AG04450 (cell line): ENCODE measurements around the gene MPST. TPM values are rescaled to one million over a fixed set of nuclear protein-coding genes. Genes with fewer than 3 reads are reported as not detected.

Experiments
- CTCF ChIA-PET: fragments of 300-600, 350-600 bp; formaldehyde crosslinking; extraction: SDS; loops from one replicate; lab custom pipeline; 2022; ENCODE audit warnings: antibody characterized with exemption, inconsistent platforms; lab: Charles Lee
- POLR2A ChIA-PET: fragments of 350-600 bp; formaldehyde crosslinking; extraction: SDS; loops from one replicate; lab custom pipeline; 2021; ENCODE audit warnings: antibody characterized with exemption, inconsistent platforms; lab: Yijun Ruan, JAX
- DNase-seq: peaks from one replicate; pipeline ENCODE4 v3.0.0-alpha.2; 2011; ENCODE audit warnings: low read depth, low spot score
- H3K27ac ChIP-seq: one replicate; pipeline ENCODE4 v1.5.1; 2012; ENCODE audit warnings: low read depth, low read length, control low read depth
- H3K27me3 ChIP-seq: one replicate; pipeline ENCODE4 v1.6.0; 2012; ENCODE audit warnings: low read length; ENCODE audit not compliant: control insufficient read depth, insufficient read depth
- H3K4me3 ChIP-seq: 2 replicates; pipeline ENCODE4 v1.5.1; 2011; ENCODE audit warnings: mild to moderate bottlenecking, low read depth, low read length, control low read depth
- H3K9me3 ChIP-seq: 2 replicates; pipeline ENCODE4 v1.5.1; 2012; ENCODE audit warnings: low read length; ENCODE audit not compliant: control insufficient read depth, insufficient read depth
- CTCF ChIP-seq: IDR thresholded peaks from 2 replicates; pipeline ENCODE4 v1.5.1; 2011; ENCODE audit warnings: low read depth, low read length, control low read depth, inconsistent platforms
- polyA plus RNA-seq: library from polyadenylated mRNA; depleted of rRNA; stranded (reverse); fragments of >200 nt; gene quantifications from 2 replicates; pipeline ENCODE4 v1.2.3, GENCODE V29; 2011

Gene MPST
- polyA plus RNA-seq, 1 experiment, result 33.3 TPM

DNA sequence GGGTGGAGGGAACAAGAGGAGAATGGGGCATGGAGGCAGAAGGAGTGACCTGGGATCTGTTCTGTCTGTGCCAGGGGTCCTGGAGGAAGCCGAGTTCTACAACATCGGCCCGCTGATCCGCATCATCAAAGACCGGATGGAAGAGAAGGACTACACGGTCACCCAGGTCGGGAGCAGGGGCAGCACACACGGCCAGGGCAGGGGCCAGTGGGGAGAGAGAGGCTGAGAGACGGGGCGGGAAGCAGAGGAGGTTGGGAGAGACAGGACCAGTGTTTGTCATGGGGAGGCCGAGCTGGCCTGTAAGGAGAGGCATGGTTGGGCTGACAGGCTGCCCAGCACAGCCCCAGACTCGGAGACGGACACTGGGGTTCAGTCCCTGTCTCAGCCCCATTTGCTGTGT, 36.7 kb downstream of the MPST start:
- H3K9me3 ChIP-seq, result no peaks in the 10 kb centered on the region; the same call in 1 of the 2 replicates
- no peak overlapping the region for H3K4me3 ChIP-seq
- H3K27me3 ChIP-seq, result no peaks in the 10 kb centered on the region
- POLR2A ChIA-PET, result no interaction called here
- CTCF ChIA-PET, result no interaction called here
- no peak overlapping the region for H3K27ac ChIP-seq
- DNase-seq, result no peak
- TF ChIP-seq CTCF, result no peak

- no peak for TF ChIP-seq CTCF
- no peak overlapping the region for H3K4me3 ChIP-seq
- ChIA-PET POLR2A (no interaction called here), CTCF (no interaction called here)
- H3K9me3 ChIP-seq, result no peaks in the 10 kb centered on the region; the same call in 1 of the 2 replicates
- no peak overlapping the region for H3K27ac ChIP-seq
- H3K27me3 ChIP-seq, result no peaks in the 10 kb centered on the region
- DNase-seq, result no peak
Observed at GRCh38 chr22:37057226-37057625, 37.7 kb downstream of the MPST start.

- Histone ChIP-seq H3K27ac (no peak overlapping the region), H3K9me3 (no peaks in the 10 kb centered on the region; the same call in 1 of the 2 replicates), H3K27me3 (no peaks in the 10 kb centered on the region), H3K4me3 (no peak overlapping the region)
- ChIA-PET CTCF (no interaction called here), POLR2A (no interaction called here)
- TF ChIP-seq CTCF, result no peak
- no peak for DNase-seq
Observed at GRCh38 chr22:37057796-37058510, 38.4 kb downstream of the MPST start.

- no peak for DNase-seq
- Histone ChIP-seq H3K9me3 (no peaks in the 10 kb centered on the region; the same call in 1 of the 2 replicates), H3K4me3 (no peak overlapping the region), H3K27ac (no peak overlapping the region), H3K27me3 (no peaks in the 10 kb centered on the region)
- no peak for TF ChIP-seq CTCF
- ChIA-PET POLR2A (no interaction called here), CTCF (no interaction called here)
Observed at GRCh38 chr22:37058917-37059701, 39.6 kb downstream of the MPST start.

DNA sequence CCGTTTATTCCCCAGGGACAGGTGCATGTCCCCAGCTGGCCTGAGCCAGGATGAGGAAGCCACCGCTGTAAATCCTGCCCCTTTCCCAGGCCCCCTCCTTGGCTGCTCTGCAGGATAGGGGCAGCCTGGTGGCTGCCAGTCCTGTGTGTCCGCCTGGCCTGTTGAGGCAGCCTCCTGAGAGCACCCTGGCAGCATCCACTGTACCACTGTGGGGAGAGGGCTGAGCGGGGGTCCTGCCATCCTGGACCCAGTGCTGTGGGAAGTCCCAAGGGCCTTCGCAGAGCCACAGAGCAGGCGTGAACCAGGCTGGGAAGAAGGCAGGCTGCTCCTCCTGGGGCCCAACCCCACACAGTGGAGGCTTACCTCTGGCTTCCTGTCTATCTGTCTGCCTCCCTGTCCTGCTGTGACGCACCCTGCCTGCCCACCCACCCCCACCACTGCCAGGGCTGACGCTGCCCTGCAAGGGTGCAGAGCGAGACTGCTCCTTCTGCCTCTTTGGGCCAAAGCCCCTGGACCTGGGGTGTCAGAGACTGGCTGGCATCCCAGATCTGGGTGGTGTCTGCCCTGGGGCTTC, 40.4 kb downstream of the MPST start:
- no peak overlapping the region for H3K27ac ChIP-seq
- no peak overlapping the region for H3K4me3 ChIP-seq
- H3K9me3 ChIP-seq, result no peaks in the 10 kb centered on the region; the same call in 1 of the 2 replicates
- POLR2A ChIA-PET, result no interaction called here
- CTCF ChIA-PET, result no interaction called here
- no peak for DNase-seq
- no peak for TF ChIP-seq CTCF
- no peaks in the 10 kb centered on the region for H3K27me3 ChIP-seq
